ENCODE results near the gene GABRP. TPM values are rescaled to one million over a fixed set of nuclear protein-coding genes. Genes with fewer than 3 reads are reported as not detected.

The GABRP gene
- total and polyA plus RNA-seq, 3 experiments from 2014 or later = not detected

DNA sequence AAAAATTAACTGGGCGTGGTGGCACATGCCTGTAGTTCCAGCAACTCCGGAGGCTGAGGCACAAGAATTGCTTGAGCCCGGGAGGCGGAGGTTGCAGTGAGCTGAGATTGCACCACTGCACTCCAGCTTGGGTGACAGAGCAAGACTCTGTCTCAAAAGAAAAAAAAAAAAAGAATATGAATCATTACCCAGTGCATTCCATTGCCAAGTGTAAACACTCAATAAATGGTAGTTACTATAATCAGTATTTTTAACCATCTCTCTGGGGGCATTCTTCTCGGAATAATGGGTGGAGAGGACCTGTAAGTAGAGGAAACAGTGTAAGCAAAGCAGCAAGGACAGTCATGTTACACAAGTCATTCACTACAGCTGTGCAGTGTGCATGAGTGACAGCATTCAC, 64.5 kb downstream of the GABRP start:
- Histone ChIP-seq H3K4me3 (ENCODE audit: low read length) (no peak overlapping the region), H3K9me3 (ENCODE audit: low read length) (no peaks in the 10 kb centered on the region), H3K4me1 (ENCODE audit: insufficient read depth, low read length) (no peaks in the 10 kb centered on the region), H3K27me3 (ENCODE audit: insufficient read depth, low read length, poor library complexity, severe bottlenecking) (no peaks in the 10 kb centered on the region), H3K36me3 (ENCODE audit: insufficient read depth, low read length) (no peaks in the 10 kb centered on the region), H3K27ac (ENCODE audit: low read depth, low read length) (no peak overlapping the region)
- Mint-ChIP-seq H3K4me1 (no peaks in the 10 kb centered on the region), H3K4me3 (no peak overlapping the region), H3K27ac (no peak overlapping the region), H3K9me3 (peaks cover 0 to 3% (median 2%) of the 10 kb centered on the region in 5 donors), H3K27me3 (no peaks in the 10 kb centered on the region), H3K36me3 (no peaks in the 10 kb centered on the region)
- ChIA-PET POLR2A (no interaction called here), CTCF (no interaction called here)
- no peak for DNase-seq

DNA sequence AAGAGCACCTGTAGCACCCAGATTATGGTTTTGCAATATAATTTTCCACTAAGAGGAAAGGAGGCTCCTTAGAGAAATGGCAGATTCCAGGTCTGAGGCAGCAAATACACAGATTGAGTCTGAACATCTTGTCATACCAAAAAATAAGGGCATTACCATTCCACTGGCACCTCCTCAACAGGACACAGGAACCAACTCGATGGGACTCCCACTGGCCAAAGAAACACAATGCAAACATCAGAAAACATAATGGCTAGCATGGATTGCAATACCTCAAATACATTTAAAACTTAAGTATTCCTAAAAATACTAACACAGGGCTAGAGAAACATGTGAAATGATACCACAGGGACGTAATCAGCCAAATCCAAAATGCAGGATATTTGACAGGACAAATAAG, 65.8 kb downstream of the GABRP start:
- Histone ChIP-seq H3K9me3 (ENCODE audit: low read length) (no peaks in the 10 kb centered on the region), H3K4me3 (ENCODE audit: low read length) (no peak overlapping the region), H3K36me3 (ENCODE audit: insufficient read depth, low read length) (no peaks in the 10 kb centered on the region), H3K27me3 (ENCODE audit: insufficient read depth, low read length, poor library complexity, severe bottlenecking) (no peaks in the 10 kb centered on the region), H3K27ac (ENCODE audit: low read depth, low read length) (no peak overlapping the region), H3K4me1 (ENCODE audit: insufficient read depth, low read length) (no peaks in the 10 kb centered on the region)
- H3K9me3 Mint-ChIP-seq = peaks cover 0 to 3% (median 2%) of the 10 kb centered on the region in 5 donors
- no peak overlapping the region for H3K4me3 Mint-ChIP-seq
- ChIA-PET CTCF (no interaction called here), POLR2A (no interaction called here)
- DNase-seq = no peak
- no peaks in the 10 kb centered on the region for H3K36me3 Mint-ChIP-seq
- H3K4me1 Mint-ChIP-seq = no peaks in the 10 kb centered on the region
- H3K27me3 Mint-ChIP-seq = peaks cover 0 to 3% of the 10 kb centered on the region in 2 donors
- H3K27ac Mint-ChIP-seq = no peak overlapping the region

DNA sequence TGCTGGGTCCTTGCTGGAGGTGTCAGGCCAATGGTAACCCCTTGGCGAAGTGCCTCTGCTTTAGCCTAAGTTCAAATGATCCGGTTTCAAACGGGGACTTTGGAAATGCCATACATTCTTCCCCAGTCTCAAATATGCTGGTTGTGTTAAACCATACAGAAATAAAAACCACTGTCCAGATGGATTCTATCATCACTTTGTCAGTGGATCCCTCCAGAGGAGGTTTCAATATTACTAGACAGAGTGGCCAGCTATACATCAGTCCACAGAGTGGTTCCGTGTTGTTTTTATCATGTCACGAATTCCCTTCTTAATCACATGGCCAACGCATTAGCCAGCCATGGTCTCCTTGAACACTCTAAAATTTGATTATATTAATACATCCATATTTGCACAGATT, 71.0 kb downstream of the GABRP start:
- peaks cover 3 to 7% (median 5%) of the 10 kb centered on the region in 5 donors for H3K9me3 Mint-ChIP-seq

DNA sequence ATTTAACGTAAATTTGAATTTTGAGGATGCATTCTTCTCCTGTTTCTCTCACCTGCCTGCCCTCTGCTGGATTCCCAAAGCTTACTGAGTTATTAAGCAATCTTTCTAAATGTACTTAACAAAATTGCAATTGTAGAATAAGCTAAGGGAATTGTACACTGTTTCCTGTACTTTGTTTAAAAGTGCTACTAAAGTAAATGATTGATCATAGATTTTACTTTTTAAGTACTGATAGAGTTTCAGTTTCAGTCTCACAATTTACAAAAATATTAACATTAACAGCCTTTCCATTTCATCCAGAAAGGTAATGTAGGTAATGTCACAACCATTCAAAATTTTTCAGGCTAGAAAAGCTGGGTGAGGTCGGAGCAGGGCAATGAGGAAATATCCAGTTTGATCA, 73.5 kb downstream of the GABRP start:
- H3K4me3 ChIP-seq (ENCODE audit: low read length) = no peak overlapping the region
- no peaks in the 10 kb centered on the region for H3K27me3 ChIP-seq (ENCODE audit: insufficient read depth, low read length, poor library complexity, severe bottlenecking)
- H3K36me3 Mint-ChIP-seq = peaks cover 2 to 6% (median 5%) of the 10 kb centered on the region in 3 donors
- H3K27ac Mint-ChIP-seq = no peak overlapping the region
- no peaks in the 10 kb centered on the region for H3K9me3 ChIP-seq (ENCODE audit: low read length)
- POLR2A ChIA-PET = no interaction called here
- peaks cover 13 to 15% of the 10 kb centered on the region in 2 donors for H3K27me3 Mint-ChIP-seq
- no peaks in the 10 kb centered on the region for H3K4me1 ChIP-seq (ENCODE audit: insufficient read depth, low read length)
- H3K27ac ChIP-seq (ENCODE audit: low read depth, low read length) = no peak overlapping the region
- H3K9me3 Mint-ChIP-seq = peaks cover 14 to 23% (median 18%) of the 10 kb centered on the region in 5 donors
- DNase-seq = no peak
- CTCF ChIA-PET = no interaction called here
- no peak overlapping the region for H3K4me3 Mint-ChIP-seq
- peaks cover 2 to 5% (median 4%) of the 10 kb centered on the region in 3 donors for H3K4me1 Mint-ChIP-seq
- H3K36me3 ChIP-seq (ENCODE audit: insufficient read depth, low read length) = no peaks in the 10 kb centered on the region

More for the DNA sequence above, 71.0 kb downstream of the GABRP start:
- Histone ChIP-seq H3K27me3 (ENCODE audit: insufficient read depth, low read length, poor library complexity, severe bottlenecking) (no peaks in the 10 kb centered on the region), H3K9me3 (ENCODE audit: low read length) (no peaks in the 10 kb centered on the region), H3K36me3 (ENCODE audit: insufficient read depth, low read length) (no peaks in the 10 kb centered on the region), H3K4me3 (ENCODE audit: low read length) (no peak overlapping the region), H3K4me1 (ENCODE audit: insufficient read depth, low read length) (no peaks in the 10 kb centered on the region), H3K27ac (ENCODE audit: low read depth, low read length) (no peak overlapping the region)
- Mint-ChIP-seq H3K4me1 (no peaks in the 10 kb centered on the region), H3K36me3 (no peaks in the 10 kb centered on the region), H3K27me3 (peaks cover 2 to 3% of the 10 kb centered on the region in 2 donors), H3K27ac (no peak overlapping the region), H3K4me3 (no peak overlapping the region)
- DNase-seq = no peak
- CTCF ChIA-PET = no interaction called here
- POLR2A ChIA-PET = no interaction called here

DNA sequence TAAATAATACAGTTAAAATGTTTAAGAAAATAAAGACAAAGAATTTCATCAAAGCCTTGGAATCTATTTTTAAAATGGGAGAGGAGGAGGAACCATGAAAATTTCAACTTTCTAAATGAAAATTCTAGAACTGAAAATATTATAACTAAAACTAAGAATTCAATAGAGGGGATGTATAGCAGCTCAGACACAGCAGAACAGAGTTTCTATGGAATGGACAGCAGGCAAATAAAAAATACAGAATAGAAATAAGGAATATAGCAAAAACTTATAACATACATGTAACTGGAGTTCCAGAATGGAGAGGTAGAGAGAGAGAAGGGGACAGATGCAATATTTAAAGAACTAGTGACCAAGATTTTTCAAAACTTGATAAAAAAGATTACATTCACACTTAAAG, 76.9 kb downstream of the GABRP start:
- Histone ChIP-seq H3K4me1 (ENCODE audit: insufficient read depth, low read length) (no peaks in the 10 kb centered on the region), H3K27me3 (ENCODE audit: insufficient read depth, low read length, poor library complexity, severe bottlenecking) (no peaks in the 10 kb centered on the region), H3K27ac (ENCODE audit: low read depth, low read length) (no peak overlapping the region), H3K4me3 (ENCODE audit: low read length) (no peak overlapping the region), H3K36me3 (ENCODE audit: insufficient read depth, low read length) (no peaks in the 10 kb centered on the region), H3K9me3 (ENCODE audit: low read length) (no peaks in the 10 kb centered on the region)
- no peak overlapping the region for H3K4me3 Mint-ChIP-seq
- no peak for DNase-seq
- H3K27ac Mint-ChIP-seq = no peak overlapping the region
- CTCF ChIA-PET = no interaction called here
- peaks cover 17 to 37% (median 33%) of the 10 kb centered on the region in 5 donors for H3K9me3 Mint-ChIP-seq
- POLR2A ChIA-PET = no interaction called here
- peaks cover 2 to 6% (median 5%) of the 10 kb centered on the region in 3 donors for H3K36me3 Mint-ChIP-seq
- H3K27me3 Mint-ChIP-seq = peaks cover 23 to 29% of the 10 kb centered on the region in 2 donors
- peaks cover 2 to 5% (median 4%) of the 10 kb centered on the region in 3 donors for H3K4me1 Mint-ChIP-seq

DNA sequence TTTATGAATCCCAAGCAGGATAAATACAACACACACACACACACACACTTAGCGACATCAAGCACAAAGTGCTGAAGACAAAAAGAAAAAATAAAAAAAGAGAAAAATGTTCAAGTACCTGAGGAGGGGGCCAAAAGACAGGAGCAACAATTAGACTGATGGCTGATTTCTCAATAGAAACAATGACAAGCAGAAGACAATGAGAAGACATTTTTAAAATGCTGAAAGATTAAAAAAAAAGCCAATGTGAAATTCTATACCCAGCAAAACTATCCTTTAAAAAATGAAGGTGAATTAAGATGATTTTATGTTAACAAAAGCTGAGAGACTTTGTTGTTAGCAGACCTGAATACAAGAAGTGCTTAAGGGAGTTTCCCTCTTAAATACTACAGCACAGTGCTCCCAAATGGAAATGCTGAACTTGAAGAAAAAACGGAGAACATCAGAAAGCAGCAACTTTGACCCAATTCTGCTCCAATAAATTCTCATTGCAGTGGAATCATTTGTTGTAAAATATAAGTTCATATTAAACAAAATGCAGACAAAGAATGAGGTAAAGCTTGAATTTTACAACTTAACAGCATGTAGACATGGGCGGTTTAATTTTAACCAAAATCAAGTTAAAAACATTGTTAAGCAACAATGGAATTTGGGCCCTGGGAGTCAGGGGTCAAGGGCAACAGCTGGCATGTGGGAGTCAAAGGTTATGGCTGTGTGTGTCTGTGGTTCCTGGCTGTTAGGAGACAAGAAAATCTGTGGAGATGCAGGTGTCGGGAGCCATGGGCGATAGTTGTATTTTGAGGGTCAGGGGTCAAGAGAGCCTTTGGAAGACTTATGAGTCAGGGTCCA, 77.5 kb downstream of the GABRP start:
- Mint-ChIP-seq H3K9me3 (peaks cover 17 to 37% (median 35%) of the 10 kb centered on the region in 5 donors), H3K27me3 (peaks cover 22 to 29% of the 10 kb centered on the region in 2 donors), H3K36me3 (peaks cover 2 to 6% (median 5%) of the 10 kb centered on the region in 3 donors), H3K27ac (no peak overlapping the region), H3K4me1 (peaks cover 2 to 5% (median 4%) of the 10 kb centered on the region in 3 donors), H3K4me3 (peak overlapping the region in 1 of 7 donors; percentile 28)
- ChIA-PET POLR2A (no interaction called here), CTCF (no interaction called here)
- H3K27ac ChIP-seq (ENCODE audit: low read depth, low read length) = no peak overlapping the region
- H3K4me3 ChIP-seq (ENCODE audit: low read length) = no peak overlapping the region
- DNase-seq = no peak
- no peaks in the 10 kb centered on the region for H3K4me1 ChIP-seq (ENCODE audit: insufficient read depth, low read length)
- no peaks in the 10 kb centered on the region for H3K9me3 ChIP-seq (ENCODE audit: low read length)
- H3K36me3 ChIP-seq (ENCODE audit: insufficient read depth, low read length) = no peaks in the 10 kb centered on the region
- H3K27me3 ChIP-seq (ENCODE audit: insufficient read depth, low read length, poor library complexity, severe bottlenecking) = no peaks in the 10 kb centered on the region

DNA sequence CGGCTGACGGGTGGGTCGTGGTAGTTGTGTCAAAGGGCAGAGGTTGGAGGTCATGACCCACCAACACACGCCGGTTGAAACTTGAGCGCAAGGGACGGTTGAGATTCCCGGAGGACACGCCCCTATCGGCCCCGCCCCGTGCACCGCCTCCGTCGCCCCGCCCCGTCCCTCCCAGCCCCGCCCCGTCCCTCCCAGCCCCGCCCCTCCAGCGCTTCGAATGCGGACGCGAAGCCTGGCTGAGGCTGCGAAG, 78.1 kb downstream of the GABRP start:
- H3K4me3 Mint-ChIP-seq = peak overlapping the region in 1 of 7 donors; percentile 28
- no peak overlapping the region for H3K4me3 ChIP-seq (ENCODE audit: low read length)
- peaks cover 17 to 37% (median 35%) of the 10 kb centered on the region in 5 donors for H3K9me3 Mint-ChIP-seq
- H3K27me3 Mint-ChIP-seq = peaks cover 24 to 29% of the 10 kb centered on the region in 2 donors
- H3K4me1 ChIP-seq (ENCODE audit: insufficient read depth, low read length) = no peaks in the 10 kb centered on the region
- no peaks in the 10 kb centered on the region for H3K27me3 ChIP-seq (ENCODE audit: insufficient read depth, low read length, poor library complexity, severe bottlenecking)
- no peak overlapping the region for H3K27ac Mint-ChIP-seq
- no peak for DNase-seq
- ChIA-PET CTCF (no interaction called here), POLR2A (no interaction called here)
- H3K9me3 ChIP-seq (ENCODE audit: low read length) = no peaks in the 10 kb centered on the region
- H3K27ac ChIP-seq (ENCODE audit: low read depth, low read length) = no peak overlapping the region
- H3K36me3 Mint-ChIP-seq = peaks cover 2 to 6% (median 5%) of the 10 kb centered on the region in 3 donors
- H3K36me3 ChIP-seq (ENCODE audit: insufficient read depth, low read length) = no peaks in the 10 kb centered on the region
- H3K4me1 Mint-ChIP-seq = peaks cover 2 to 5% (median 4%) of the 10 kb centered on the region in 3 donors

DNA sequence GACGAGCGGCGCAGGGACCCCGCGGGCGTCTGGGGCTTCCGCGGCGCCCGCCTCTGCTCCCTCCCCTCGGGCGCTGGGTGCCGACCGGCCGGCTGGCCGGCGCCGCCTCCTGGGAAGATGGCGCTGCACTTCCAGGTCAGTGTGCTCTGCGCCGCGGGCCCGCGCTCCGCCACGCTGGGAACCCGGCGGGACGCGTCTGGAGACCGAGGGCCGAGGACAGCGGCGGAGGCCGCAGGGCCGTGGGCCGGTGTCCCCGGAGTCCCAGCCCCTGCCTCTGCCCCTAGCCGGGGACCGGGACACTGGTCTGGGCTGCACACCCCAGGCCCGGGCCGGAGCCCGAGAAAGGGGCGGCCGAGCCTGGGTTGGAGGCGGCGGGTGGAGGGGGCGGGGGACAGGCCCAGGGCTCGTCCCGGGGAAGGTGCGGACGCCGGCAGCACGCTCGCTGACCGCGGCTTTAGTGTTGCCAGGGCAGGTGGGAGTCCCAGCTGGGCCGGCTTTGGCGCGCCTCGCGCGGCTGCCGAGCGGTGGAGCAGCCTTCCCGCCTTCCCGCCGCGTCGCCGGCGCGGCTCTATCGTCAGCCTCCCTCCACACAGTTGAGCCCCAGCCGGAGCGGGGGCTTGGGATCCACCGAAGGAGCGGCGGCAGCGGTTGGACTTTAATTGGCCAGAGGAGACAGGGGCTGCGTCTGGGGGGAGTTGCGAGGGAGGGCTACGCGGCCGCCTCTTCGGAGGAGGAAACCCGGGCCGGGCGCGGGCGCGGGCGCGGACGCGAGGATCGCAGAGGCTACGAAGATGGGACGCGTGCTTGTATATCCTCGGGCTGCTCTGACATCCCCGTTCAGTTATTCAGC, 78.6 kb downstream of the GABRP start, which contains the start of gene RANBP17:
TSS of gene RANBP17 (plus strand) at position 102 of the 850 bp plus-strand sequence.
- Mint-ChIP-seq H3K4me3 (peak within 1 kb of the TSS in 1 of 7 donors; percentile 28), H3K4me1 (peaks cover 2 to 5% (median 4%) of the 10 kb centered on the region in 3 donors), H3K36me3 (peaks cover 2 to 6% (median 5%) of the 10 kb centered on the region in 3 donors), H3K27ac (no peak within 1 kb of the TSS), H3K27me3 (peaks cover 24 to 29% of the 10 kb centered on the region in 2 donors), H3K9me3 (peaks cover 17 to 37% (median 35%) of the 10 kb centered on the region in 5 donors)
- H3K27ac ChIP-seq (ENCODE audit: low read depth, low read length) = no peak within 1 kb of the TSS
- DNase-seq = no peak
- H3K4me3 ChIP-seq (ENCODE audit: low read length) = no peak within 1 kb of the TSS
- H3K36me3 ChIP-seq (ENCODE audit: insufficient read depth, low read length) = no peaks in the 10 kb centered on the region
- no peaks in the 10 kb centered on the region for H3K9me3 ChIP-seq (ENCODE audit: low read length)
- H3K4me1 ChIP-seq (ENCODE audit: insufficient read depth, low read length) = no peaks in the 10 kb centered on the region
- CTCF ChIA-PET = no interaction called here
- POLR2A ChIA-PET = no interaction called here
- no peaks in the 10 kb centered on the region for H3K27me3 ChIP-seq (ENCODE audit: insufficient read depth, low read length, poor library complexity, severe bottlenecking)
